GM19452 (cell line): ENCODE data around the gene SIRT1.
"Not testable (repeated sequence)": the region's sequence is repeated elsewhere in the genome, so short reads cannot be mapped to it uniquely, and the experiment has no call there.

Source experiments
- ATAC-seq: cut with Tn5 transposase; IDR thresholded peaks from one replicate; pipeline ENCODE4 v1.9.1; 2021; ENCODE audit not compliant: unreplicated experiment

The SIRT1 gene

DNA sequence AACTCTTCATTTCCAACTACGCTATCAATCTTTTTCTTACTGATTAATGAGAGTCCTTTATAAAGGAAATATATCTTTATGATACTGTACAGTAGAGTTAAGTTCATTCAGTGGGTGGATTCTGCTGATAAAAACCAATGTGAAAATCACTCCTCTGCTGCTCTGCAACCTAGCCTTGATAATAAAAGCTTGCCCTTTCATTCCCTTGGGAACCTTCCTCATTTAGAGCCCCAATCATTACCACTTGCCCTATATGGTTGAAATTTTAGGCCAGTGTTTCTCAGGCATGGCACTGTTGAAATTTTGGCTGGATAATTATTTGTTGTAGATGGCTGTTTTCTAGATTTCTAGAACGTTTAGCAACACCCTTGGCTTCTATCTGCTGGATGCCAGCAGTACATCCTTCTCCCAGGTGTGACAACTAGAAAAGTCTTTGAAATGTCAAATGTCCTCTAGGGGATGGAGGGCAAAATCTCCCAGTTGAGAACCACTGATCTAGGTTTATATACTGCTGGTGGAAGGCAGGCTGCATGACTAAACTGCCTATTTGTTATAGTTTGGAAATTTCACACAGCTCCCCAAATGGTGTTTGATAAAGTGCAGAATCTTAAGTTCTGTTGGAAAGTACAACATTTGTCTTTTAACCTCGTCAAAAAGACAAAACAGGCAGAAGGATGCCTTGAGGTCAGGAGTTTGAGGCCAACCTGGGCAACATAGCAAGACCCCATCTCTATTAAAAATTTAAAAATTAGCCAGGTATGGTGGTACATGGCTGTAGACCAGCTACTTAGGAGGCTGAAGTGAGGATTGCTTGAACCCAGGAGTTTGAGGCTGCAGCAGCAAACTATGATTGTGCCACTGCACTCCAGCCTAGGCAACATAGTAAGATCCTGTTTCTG is 8.9 kb upstream of the SIRT1 start:
- ATAC-seq = no peak

DNA sequence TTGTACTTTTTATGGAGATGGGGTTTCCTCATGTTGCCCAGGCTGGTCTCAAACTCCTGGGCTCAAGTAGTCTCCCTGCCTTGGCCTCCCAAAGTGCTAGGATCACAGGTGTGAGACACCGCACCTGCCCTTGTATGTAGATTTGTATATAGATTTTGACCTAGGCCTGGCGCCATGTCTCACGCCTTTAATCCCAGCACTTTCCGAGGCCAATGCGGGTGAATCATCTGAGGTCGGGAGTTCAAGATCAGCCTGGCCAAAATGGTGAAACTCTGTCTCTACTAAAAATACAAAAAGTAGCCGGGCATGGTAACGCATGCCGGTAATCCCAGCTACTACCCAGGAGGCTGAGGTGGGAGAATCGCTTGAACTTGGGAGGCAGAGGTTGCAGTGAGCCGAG is 7.0 kb upstream of the SIRT1 start:
- not testable (repeated sequence) for ATAC-seq

DNA sequence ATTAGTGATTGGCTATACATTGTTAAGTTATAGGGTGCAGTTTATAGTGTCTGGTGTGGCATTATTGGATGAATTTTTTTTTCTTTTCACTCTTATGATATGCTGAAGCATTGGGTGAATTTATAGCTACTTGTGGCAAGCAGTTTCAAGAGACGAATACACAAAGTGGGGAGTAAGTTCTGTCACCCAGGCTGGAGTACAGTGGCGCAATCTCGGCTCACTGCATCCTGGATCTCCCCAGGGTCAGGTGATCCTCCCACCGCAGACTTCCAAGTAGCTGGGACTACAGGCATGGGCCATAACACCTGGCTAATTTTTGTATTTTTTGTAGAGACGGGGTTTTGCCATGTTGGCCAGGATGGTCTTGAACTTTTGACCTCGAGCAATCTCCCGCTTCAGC is 6.3 kb upstream of the SIRT1 start:
- ATAC-seq = no peak

- ATAC-seq = no peak
These were observed 645 bp upstream of the SIRT1 start for GRCh38 chr10:67883710-67884312.

GRCh38 chr10:67884842-67885670 is 600 bp downstream of the SIRT1 start:
- peak; percentile 49 for ATAC-seq

- ATAC-seq = no peak
These were observed 9.2 kb downstream of the SIRT1 start for GRCh38 chr10:67893637-67894036.

- ATAC-seq = no peak
These were observed 19.1 kb downstream of the SIRT1 start for GRCh38 chr10:67903581-67903980.

DNA sequence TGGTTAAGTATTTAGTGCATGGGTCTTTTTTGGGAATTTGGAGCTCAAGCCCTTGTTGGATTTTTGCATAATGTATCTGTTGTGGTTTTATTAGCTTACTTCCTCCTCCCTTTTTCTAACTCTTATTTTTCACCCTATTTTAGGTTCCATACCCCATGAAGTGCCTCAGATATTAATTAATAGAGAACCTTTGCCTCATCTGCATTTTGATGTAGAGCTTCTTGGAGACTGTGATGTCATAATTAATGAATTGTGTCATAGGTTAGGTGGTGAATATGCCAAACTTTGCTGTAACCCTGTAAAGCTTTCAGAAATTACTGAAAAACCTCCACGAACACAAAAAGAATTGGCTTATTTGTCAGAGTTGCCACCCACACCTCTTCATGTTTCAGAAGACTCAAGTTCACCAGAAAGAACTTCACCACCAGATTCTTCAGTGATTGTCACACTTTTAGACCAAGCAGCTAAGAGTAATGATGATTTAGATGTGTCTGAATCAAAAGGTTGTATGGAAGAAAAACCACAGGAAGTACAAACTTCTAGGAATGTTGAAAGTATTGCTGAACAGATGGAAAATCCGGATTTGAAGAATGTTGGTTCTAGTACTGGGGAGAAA is 28.0 kb downstream of the SIRT1 start:
- ATAC-seq = no peak

DNA sequence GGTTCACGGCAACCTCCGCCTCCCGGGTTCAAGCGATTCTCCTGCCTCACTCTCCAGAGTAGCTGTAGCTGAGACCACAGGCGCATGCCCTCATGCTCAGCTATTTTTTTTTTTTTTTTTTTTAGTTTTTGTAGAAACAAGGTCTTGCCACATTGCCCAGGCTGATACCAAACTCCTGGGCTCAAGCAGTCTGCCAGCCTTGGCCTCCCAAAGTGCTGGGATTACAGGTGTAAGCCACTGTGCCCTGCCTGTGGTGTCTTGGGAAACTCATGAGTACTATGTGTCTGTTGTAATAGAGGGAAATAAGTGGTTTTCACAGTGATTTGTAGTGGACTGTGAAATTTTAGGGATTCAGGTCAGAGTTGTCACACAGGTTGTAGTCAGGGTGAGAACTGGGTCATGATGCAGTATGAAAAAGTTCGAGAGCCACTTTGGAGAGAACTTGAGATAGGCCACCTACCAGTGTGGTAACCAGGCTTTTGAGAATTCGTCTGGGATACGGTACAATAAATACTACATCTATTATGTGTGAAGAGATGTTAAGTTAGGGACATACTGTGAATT is 30.4 kb downstream of the SIRT1 start:
- ATAC-seq = no peak

- ATAC-seq = no peak
These were observed 32.7 kb downstream of the SIRT1 start for GRCh38 chr10:67917169-67917568.

DNA sequence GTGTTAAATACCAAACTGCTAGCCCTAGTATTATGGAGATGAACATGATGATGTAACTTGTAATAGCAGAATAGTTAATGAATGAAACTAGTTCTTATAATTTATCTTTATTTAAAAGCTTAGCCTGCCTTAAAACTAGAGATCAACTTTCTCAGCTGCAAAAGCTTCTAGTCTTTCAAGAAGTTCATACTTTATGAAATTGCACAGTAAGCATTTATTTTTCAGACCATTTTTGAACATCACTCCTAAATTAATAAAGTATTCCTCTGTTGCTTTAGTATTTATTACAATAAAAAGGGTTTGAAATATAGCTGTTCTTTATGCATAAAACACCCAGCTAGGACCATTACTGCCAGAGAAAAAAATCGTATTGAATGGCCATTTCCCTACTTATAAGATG is 33.2 kb downstream of the SIRT1 start:
- ATAC-seq = no peak

GRCh38 chr10:67921065-67921464 is 36.6 kb downstream of the SIRT1 start:
- no peak for ATAC-seq

DNA sequence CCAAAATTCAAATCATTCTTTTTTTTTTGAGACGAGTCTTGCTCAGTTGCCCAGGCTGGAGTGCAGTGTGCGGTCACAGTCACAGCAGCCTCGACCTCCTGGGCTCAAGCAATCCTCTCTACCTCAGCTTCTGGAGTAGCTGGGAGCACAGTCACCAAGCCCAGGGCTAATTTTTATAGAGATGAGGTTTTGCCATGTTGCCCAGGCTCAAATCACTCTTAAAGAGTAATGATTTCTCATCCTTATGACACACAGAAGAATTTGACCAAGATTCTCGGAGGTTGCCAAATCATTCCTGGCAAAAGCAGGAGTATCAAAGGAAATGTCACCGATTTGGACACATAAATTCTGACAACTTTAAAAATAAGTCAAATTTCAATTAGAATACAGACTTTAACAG is 39.1 kb downstream of the SIRT1 start:
- no peak for ATAC-seq

GRCh38 chr10:67924136-67924535 is 39.7 kb downstream of the SIRT1 start:
- ATAC-seq = no peak

DNA sequence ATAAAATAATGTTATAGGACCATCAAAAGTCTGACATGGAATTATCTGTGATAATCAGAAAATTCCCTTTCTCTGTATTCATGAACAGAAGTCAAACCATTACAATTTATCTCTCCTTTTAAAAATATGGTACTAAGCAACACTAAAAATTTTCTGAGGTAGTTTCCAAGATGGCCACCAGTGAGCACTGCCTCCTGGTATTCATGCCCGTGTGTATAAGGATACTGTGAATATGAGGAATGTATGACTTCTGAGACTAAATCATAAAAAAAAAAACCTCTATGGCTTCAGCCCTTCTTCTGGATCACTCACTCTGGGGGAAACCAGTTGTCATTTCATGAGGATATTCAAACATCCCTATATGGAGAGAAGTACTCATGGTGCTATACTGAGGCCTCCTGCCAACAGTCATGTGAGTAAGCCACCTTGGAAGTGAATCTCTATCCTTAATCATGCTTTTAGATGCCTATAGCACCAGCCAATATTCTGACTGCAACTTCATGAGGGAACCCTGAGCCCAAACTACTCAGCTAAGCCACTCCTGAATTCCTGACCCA is 41.1 kb downstream of the SIRT1 start:
- ATAC-seq = no peak

DNA sequence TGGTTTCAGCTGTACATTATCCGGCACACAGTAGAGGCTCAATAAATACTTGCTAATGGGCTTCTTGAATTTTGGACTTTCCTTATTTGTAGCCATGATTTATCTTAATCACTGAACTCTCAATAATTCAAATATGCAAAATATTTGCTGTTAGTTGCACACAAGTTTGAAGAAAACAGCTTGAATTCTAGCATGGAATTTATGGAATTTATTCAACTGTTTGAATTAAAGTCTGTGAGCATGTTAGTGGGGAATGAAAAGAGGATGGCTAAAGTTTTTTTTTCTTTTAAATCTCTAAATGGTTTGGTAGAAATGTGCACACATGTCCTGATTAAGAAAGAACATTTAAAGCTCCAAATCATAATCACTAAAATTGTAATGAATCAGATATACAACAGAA is 42.5 kb downstream of the SIRT1 start:
- ATAC-seq = no peak

DNA sequence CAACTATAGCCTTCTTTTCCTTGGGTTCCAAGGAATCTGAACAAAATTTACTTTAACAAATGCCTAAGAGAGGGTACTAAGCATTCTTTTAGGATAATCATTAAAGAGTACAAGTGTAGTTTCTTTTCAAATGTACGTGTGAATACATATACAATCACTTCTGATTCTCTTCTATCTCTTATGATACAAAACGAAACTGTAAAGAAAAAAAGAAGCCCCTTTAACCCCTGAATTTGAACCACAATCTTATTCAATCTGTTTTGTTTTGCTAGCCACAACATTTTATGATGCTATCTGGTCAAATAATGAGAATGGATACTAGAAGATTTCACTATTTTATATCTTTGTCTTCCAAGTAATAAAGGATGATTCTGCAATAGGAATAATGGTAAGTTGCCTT is 48.7 kb downstream of the SIRT1 start:
- ATAC-seq = no peak

- ATAC-seq = no peak
These were observed 49.9 kb downstream of the SIRT1 start for GRCh38 chr10:67934336-67934735.

DNA sequence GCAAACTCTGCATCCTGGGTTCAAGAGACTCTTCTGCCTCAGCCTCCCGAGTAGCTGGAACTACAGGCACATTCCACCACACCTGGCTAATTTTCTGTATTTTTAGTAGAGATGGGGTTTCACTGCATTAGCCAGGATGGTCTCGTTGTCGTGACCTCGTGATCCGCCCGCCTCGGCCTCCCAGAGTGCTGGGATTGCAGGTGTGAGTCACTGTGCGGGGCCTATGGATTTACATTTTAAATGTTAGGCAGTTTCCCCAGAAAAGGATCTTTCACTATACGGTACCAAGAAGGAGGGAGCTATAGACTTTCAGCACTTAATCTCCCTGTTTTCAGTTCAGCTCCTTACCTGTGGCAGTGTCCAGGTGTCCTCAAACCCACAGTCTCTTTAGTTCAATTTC is 50.8 kb downstream of the SIRT1 start:
- ATAC-seq = no peak

GRCh38 chr10:67936416-67936815 is 52.0 kb downstream of the SIRT1 start:
- no peak for ATAC-seq

- no peak for ATAC-seq
These were observed 59.5 kb downstream of the SIRT1 start for GRCh38 chr10:67943917-67944316.
